ENCODE results near the gene SPRY2. TPM values are rescaled to one million over a fixed set of nuclear protein-coding genes. Genes with fewer than 3 reads are reported as not detected.

The SPRY2 gene
- 30.9 and 45.6 TPM in 2 replicates for total RNA-seq (2014; rRNA removed; shearing (Covaris generic))
- polyA plus RNA-seq (2015; cell fraction: cytosol; rRNA removed) = 80.9 and 94.5 TPM in 2 replicates
- polyA plus RNA-seq (2015; cell fraction: nucleus; rRNA removed) = 67.0 and 71.9 TPM in 2 replicates

DNA sequence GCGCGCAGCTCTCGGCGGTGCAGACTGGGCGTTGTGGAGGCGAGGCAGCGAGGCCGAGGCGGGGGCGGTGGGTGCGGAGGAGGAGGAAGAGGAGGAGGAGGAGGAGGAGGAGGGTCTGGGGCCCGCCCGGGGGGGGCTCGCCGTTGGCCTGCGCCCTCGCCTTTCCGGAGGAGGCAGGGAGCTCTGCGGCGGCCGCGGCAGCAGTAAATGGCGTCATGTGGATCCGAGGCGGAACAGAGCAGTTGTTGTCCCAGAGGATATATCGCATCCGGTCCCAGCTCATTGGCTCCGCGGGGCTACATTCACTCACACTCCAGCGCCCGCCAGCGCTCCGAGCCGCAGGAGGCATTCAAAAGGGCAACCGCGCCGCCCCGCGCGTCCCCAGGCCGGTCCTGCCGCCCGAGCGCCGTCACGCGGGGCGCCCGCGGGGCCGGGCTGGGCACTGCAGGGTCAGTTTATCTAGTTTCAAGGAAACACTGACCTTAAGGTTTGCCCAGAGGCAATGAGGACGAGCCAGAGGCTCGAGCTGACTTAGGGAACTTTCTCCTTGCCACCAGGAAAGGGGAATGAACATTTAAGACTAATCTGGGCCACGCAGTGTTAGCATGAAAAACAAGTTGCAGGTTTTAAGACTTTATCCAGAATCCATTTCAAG lies at the start of gene SPRY2:
TSS of gene SPRY2 (minus strand) at position 26 of the 655 bp plus-strand sequence. CDS start 3,421 bp downstream, outside the sequence.
- peak; percentile 98 for DNase-seq (ENCODE audit: low read depth)

GRCh38 chr13:80390338-80390737 lies 49.4 kb upstream of the SPRY2 start:
- DNase-seq (ENCODE audit: low read depth) = no peak

GRCh38 chr13:80389073-80390038 lies 48.4 kb upstream of the SPRY2 start:
- DNase-seq (ENCODE audit: low read depth) = no peak

- no peak for DNase-seq (ENCODE audit: low read depth)
Measured at GRCh38 chr13:80388506-80388905, 47.6 kb upstream of the SPRY2 start.

GRCh38 chr13:80386592-80386991 lies 45.7 kb upstream of the SPRY2 start:
- no peak for DNase-seq (ENCODE audit: low read depth)

GRCh38 chr13:80386002-80386401 lies 45.1 kb upstream of the SPRY2 start:
- no peak for DNase-seq (ENCODE audit: low read depth)

- DNase-seq (ENCODE audit: low read depth) = no peak
Measured at GRCh38 chr13:80382576-80382975, 41.6 kb upstream of the SPRY2 start.

DNA sequence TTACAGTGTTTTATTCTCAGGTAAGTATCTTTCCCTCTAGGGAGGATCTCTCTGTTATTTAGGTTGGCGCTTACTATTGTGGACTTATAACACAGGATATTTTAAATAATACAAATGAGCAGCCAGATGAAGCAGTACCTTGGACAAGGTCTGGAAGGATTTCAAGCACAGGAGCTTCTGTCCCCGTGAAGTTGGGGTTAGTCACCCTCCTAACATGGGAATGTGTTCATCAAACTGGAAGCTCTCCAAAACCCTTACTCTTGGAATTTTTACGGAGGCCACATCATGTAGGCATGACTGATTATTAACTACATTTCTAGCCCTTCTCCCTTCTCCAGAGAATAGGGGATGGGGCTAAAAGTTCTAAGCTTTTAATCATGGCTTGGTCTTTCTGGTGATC lies 38.3 kb upstream of the SPRY2 start:
- DNase-seq (ENCODE audit: low read depth) = peak; percentile 75

GRCh38 chr13:80376554-80376953 lies 35.6 kb upstream of the SPRY2 start:
- DNase-seq (ENCODE audit: low read depth) = no peak

DNA sequence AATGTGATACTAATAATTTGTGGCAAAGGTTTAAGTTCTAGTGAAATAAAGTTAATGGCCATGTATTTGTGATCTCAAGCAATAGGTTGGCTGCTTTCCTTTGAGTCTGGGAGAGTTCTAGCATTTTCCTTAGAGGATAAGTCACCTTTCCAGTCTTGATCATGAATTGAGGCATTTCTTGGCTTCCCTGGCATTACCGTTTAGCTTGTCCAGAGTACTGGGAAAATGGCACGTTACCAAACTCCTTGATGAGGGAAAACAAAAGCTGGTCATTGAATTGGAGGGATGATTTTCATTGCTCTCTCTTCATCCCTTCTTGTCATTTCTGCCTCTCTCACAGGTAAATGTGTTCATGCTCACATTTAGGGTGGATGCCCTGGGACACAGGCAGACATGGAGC lies 34.0 kb upstream of the SPRY2 start:
- no peak for DNase-seq (ENCODE audit: low read depth)

- DNase-seq (ENCODE audit: low read depth) = no peak
Measured at GRCh38 chr13:80374444-80374843, 33.5 kb upstream of the SPRY2 start.

- no peak for DNase-seq (ENCODE audit: low read depth)
Measured at GRCh38 chr13:80371840-80372509, 31.0 kb upstream of the SPRY2 start.

- no peak for DNase-seq (ENCODE audit: low read depth)
Measured at GRCh38 chr13:80367473-80367872, 26.5 kb upstream of the SPRY2 start.

DNA sequence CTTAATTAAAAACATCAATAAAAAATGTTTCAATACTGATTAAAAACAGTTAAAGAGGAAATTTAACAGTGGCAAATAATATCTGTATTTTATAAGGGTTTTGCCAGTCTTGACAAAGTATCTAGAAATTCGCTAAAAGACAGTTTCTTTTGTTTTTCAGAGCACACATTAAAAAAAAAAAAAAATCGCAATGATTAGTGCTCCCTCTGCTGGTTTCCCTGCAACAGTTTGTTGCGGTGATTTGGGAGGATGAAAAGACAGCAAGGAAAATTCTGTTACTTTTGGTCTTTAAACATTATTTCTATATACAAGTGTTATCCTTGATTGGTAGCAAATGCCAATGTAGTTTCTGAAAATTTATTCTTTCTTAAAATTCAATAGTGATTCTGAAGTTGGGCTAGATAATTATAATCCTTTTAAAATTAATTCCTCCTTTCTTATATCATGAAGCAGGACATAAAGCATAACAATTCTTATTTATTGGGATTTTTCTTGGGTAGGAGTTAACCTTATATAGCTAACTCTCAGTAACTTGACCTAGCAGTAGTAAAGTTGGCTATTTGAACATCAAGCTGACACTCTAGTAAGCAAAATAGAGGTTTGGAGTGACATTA lies 23.1 kb upstream of the SPRY2 start:
- peak; percentile 55 for DNase-seq (ENCODE audit: low read depth)

- DNase-seq (ENCODE audit: low read depth) = no peak
Measured at GRCh38 chr13:80362481-80362880, 21.6 kb upstream of the SPRY2 start.

DNA sequence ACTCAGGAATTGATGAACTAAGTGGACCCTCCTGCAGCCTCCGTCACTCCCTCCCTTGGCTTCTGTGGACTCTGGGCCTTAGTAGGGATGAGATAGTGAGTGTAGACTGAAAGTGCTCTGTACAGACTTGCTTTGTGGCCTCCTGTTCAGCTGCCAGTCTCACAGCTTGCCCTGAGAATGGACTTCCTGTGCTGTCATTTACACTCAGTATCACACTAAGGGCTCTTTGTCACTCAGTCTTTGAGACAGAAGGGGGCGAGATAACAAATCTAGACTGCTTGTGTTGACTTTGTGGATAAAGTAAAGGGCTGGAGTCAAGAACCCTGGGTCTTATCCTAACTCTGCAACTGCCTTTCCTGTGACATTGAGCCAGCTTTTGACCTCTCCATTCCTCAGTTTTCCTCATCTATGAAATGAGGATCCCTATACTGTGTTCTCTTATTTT lies 21.0 kb upstream of the SPRY2 start:
- DNase-seq (ENCODE audit: low read depth) = peak; percentile 33

GRCh38 chr13:80361298-80361697 lies 20.4 kb upstream of the SPRY2 start:
- DNase-seq (ENCODE audit: low read depth) = no peak

- no peak for DNase-seq (ENCODE audit: low read depth)
Measured at GRCh38 chr13:80360453-80360800, 19.5 kb upstream of the SPRY2 start.

DNA sequence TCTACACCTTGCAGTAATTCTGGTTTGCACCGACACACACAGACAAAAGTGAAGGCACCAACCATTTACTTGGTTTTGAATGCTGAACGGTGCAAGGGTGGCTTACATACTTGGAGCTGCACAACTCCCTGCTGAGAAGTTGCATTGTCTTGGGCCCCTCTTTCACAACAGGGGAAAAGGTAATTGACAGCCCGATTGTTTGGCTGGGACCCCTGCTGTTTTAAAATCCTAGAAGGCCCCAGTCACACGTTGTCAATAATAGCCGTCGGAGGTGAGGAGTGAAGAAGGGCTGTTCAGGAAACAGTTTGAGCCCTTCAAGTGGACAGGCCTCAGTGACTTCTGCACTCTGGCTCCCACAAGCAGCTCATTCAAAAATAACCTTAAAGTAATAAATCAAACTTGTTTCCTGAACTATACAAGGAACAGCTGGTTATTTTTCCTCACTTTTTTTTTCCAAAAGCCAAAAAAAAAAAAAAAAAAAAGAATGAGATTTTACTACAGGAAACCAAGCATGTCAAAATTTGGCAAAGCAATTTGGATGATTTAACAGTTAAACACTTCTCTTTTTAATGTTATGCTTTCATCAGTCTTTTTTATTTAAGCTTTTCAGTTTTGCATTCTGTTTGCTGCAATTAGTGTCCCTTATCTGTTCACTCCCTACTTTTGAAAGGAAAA lies 19.0 kb upstream of the SPRY2 start:
- DNase-seq (ENCODE audit: low read depth) = no peak

DNA sequence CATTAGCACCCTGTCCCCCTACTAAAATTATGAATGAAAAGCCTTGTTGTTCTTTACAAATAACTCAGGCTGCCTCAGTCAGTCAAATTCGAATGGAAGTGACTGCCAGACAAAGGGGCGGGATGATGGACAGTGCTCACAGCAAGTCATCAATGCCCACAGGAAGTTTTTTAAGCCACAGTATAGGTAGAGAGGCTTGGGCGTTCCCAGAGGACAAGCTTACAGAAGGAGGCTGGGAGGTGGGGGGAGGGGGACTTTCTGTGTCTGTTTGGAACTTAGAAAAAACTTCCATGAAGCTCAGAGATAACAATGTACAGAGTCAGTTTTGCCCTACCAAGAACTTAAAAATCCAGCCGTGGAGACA lies 18.5 kb upstream of the SPRY2 start:
- DNase-seq (ENCODE audit: low read depth) = no peak

All from HT1080 (cell line).